Right kidney (tissue), 1 donor: Measurements from ENCODE around the gene ABCC4.
A peak's percentile ranks its signal among the peaks of the same experiment; 100 is the strongest.
"Not testable (repeated sequence)": the region's sequence is repeated elsewhere in the genome, so short reads cannot be mapped to it uniquely, and the experiment has no call there.

Source experiments
- DNase-seq: peaks from one replicate; pipeline ENCODE4 v3.0.0-alpha.2; 2016

The ABCC4 gene

DNA sequence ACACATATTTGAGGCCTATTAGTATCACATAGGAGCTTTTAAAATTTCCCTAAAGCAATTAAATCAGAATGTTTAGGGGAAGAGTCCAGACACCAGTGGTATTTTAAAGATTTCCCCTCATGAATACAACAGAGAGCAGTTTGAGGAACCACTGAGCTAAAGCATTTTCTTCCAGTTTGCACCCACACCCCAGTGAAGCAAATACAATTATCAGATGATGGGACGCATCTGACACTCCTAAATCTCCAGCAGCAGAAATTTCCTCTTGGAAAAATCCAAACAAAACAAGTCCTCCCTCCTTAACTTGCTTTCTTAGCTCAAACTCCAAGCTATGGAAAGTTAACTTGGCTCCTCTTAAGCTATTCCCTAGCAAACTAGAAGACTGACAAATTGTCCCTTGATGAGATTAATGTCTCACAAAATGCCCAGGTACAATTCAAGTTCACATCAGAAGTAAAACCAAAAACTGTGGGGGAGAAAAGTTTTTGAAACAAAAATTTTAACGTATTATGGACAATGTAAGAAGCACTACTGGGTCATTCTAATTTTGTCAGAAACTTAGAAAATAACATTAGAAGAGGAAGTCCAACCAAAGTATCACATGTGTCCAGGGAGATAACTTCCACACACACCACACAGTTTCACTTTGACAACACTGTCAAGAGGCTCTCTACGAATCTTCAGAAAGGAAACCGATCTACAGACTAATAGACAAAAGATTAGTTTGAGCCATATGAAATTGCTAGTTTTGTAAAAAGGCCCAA is 74.1 kb downstream of the ABCC4 start:
- no peak for DNase-seq

DNA sequence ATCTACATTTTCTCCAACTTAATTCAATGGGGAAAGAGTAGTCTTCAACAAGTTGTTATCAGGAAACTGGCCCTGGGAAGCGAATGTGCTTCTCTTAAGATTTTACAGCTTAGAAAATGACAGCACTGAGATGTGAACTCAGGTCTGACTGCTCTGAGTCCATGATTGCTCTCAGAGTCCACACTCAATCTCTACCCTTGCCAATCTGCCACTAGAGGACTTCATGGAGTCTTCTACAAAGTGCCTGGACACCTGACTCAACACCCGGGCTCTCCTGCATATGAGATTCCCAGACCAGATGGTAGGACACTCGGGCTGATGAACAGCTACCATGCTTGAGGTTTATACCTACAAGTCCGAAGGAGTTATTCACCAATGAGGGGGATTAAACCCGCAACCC is 74.8 kb downstream of the ABCC4 start:
- DNase-seq, result no peak

DNA sequence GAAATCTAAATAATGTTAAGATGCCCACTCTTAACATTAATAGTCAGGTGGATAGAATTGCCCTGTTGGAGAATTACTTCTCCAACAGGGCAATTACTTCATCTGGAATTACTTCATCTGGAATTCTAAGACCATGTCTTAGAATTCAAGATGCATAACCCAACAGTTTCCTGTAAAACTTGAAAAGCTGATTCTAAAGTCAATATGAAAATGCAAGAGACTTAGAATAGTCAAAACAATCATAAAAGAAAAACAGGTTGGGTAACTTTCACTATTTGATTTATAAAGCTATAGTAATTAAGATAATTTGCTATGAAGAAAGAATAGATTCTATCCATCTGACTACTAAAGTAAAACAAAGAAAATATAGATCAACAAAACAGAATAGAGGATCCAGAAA is 75.2 kb downstream of the ABCC4 start:
- no peak for DNase-seq

DNA sequence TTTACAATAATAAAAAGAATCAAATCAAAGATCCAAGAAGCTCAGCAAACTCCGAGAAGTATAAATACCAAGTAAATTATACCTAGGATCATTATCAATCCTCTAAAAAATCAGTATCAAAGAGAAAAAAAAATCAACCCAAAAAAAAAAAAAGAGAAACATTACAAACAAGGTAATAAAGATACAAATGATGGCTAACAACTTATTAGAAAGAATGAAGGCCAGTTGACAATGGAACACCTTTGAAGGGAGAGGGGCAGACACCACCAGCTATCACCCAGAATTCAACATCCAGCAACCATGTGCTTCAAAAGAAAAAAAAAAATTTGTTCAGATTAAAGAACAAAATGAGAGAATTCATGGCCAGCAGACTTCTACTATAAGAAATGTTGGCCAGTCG is 77.2 kb downstream of the ABCC4 start:
- no peak for DNase-seq

DNA sequence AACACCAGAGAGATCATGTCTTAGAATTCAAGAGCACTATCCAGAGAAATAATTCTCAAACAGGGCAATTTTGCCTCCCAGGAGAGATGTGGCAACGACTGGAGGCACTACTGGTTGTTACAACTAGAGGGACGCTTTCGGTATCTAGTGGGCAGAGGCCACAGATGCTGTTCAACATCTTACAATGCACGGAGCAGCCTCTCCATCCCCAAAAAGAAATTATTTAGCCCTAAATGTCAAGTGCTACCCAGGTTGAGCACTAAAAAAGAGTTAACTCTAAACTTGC is 78.6 kb downstream of the ABCC4 start:
- no peak for DNase-seq

DNA sequence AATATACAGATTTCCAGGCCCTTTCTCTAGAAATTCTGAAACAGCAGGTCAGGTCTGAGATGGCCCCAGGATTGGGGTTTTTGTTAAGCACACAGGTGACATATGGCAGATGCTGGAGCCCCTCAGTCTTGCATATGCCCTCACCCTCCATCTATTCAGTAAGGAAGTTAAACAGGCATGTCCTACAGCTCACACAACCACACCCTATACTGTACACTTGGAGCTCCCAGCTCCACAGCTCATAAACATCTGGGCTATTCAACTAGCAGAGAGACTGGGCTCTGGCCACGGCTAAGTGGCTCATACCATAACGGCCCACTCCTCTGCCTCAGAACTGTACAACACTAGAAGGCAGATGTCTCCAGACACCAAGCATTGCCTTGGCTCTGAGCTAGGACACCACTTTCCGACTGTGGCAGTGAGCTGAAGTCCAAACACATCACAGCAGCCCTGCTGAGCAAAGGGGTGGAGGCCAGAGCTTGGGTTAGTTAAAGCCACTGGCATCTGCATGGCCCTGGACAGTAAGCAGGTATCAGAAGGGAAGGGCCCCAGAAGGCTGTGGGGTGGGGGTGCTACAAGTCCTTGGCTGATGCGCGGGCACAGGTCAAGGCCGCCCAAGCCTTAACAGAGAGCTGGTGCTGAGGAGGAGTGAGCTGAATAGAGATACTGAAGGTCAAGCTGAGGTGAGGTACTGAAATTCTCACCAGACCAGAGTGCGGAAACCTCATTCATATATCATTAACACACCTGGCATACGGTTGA is 79.1 kb downstream of the ABCC4 start:
- no peak for DNase-seq

DNA sequence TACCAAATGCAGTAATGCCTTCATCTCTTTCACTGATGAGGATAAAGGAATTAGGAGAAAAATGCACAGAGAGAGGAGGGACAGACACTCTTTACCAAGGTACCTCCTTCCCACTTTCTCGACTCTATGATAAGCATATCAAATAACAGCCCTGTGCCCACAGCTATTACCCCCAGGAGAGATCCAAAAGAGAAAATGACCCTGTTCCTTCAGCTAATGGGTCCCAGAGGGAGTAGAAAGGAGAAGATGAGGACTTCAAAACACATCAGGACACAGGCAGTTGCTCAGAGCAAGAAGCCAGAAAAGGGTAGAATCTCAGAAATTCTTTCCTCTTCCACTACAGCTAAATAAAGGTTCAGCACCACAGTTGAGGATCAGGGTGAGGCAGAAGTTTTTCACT is 80.6 kb downstream of the ABCC4 start:
- DNase-seq, result no peak

DNA sequence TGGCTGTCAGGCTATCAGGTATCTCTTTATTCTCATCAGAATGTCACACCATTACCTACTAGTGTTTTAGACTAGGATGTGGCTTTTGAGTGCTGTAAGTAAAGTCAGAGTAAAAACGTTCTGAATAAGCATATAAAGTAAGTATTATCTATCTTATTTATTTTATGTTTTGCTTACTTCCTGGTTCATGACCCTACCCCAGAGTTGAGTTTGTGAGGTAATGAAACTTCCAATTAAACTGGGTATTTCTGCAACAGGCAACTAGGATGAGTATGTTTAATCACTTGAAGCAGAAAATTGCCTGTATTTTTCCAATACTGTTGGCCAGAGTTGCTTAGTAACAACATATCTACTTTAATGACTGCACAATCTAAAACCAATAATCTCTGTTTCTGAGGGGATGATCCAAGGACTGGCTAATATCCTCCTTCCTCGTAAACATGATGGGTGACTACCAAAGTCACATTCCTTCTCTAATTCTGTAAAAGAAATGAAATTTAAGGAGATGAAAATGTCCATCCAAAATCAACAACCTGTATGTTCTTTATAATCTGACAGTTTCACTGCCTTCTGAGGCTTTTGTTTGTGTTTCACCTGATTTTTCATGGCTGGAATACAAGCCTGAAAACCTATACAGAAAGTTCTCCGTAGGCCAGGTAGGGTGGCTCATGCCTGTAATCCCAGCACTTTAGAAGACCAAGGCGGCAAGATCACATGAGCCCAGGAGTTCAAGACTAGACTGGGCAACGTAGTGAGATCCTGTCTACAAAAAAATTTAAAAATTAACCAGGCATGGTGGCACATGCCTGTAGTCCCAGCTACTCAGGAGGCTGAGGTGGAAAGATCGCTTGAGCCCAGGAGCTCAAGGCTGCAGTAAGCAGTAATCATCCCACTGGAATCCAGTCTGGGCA is 83.1 kb downstream of the ABCC4 start:
- no peak for DNase-seq

DNA sequence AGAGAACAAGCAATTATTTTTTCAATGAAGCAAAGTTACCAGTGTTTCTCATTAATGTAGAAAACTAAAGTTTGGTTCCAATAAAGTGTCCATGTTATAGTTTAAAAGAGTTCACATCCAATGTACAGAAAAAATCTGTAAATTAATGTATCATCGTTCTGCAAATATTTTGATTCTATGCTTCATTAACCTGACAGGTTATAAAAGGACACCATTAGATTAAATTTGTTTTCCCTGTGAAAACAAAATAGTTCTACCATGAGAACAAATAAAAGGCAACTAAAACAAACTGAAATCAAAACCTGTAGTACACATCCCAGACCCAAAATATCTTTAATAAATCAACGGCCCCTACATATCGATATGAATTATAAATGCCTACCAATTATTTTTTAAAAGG is 85.1 kb downstream of the ABCC4 start:
- no peak for DNase-seq

DNA sequence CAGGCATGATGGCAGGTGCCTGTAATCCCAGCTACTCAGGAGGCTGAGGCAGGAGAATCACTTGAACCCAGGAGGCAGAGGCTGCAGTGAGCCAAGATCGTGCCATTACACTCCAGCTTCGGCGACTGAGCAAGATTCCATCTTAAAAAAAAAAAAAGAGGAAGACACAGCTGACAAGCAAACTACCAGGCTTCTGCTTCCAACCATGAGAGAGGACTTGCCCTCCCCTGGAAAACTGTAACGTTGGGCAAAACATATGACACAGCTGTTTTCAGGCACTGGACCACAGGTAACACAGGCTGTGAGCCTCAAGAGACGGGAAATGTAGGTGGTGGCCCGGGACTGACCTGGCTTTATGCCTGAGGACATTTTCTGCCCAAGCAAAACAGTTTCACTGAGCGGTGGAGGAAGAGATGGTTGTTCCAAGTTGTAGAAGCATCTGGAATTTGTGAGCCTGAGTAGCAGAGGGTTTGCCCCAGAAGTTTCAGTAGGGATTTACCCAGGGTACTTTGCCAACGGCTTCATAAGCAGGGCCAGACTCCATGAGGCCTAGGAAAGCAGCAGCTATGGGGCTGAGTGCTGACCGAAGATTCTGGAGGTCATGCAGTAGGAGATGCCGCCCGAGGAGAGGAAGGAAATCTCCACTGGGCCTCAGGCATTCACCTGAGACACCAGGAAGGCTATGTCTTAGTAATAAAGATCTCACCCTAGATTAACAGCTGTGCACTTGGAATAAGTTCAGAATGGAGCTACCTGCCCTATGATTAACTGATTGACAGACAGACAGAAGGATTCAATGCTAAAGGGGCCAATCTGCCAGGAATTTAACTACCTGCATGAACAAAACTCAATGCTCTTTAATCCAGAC is 88.0 kb downstream of the ABCC4 start:
- DNase-seq, result no peak

DNA sequence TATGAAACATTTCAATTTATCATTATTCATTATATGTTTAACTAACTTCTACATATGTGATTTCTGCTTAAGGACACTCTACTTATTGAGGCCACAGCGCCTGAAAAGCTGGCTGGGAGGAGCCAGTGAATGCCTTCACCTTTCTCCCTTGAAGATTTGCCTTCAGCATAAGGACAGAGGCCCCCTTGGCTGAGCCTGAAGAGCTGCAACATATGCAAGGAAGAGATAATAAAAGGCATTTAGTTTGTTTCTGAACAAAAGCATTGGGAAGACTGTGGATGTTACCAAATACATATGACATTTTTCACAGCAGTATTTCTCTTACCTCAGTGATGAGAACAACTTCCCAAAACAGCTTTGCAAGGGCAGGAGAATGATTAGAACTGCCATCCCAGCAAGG is 92.1 kb downstream of the ABCC4 start:
- no peak for DNase-seq

DNA sequence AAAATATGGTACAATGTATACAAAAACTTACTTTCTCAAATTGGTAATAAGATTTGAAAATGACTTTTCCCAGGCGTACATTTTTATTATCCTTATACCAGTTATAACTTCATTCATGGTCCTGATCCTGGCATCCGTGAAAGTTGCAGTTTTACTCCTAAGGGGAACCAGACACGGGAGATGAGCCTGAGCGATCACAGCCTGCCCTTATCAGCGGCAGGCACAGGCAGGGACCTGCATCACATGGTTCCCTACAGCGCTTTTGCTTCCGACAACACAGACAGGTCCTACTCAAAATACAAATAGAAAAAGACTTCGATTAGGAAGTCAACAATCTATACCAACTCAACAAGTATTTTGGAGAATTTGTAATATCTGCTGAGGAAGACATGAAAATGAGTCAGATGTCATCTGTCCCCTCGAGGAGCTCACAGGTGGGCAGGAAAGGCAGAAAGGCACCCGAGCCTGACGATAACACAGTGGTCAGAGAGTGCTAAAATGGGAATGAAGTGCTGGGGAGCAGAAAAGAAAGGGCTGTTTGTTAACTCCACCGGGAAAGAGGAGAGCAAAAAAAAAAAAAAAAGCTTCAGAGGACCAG is 93.4 kb downstream of the ABCC4 start:
- DNase-seq, result peak; percentile 33

DNA sequence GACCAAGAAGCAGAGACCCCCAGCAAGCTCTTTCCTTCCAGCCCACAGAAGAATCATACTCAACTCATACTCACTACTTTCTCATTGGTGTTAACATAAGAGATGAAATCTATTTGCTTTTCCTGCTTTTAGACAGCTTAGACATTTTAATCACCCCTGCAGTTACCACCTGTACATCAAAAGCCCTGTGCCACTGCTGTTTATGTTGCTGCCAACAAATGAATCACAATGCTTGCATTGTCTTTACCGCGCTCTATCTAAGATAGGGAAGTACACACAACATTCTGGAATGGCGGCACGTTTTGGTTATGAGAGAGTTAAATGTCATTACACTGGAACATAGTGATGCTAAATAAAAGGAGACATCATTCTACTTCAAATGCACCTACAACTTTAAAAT is 95.1 kb downstream of the ABCC4 start:
- no peak for DNase-seq

DNA sequence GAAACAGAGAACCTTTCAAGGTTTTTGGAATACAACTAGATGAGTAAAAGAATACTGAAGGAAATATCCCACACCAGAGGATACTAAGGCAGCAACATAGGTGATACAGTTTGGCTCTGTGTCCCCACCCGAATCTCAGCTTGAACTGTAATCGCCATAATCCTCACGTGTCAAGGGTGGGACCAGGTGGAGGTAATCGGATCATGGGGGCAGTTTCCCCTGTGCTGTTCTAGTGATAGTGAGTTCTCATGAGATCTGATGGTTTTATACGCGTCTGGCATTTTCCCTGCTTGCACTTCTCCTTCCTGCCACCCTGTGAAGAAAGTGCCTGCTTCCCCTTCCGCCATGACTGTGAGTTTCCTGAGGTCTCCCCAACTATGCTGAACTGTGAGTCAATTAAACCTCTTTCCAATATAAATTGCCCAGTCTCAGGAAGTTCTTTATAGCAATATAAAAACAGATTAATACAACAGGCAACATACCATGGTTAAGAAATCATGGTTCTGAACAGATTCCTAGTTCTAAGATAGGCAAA is 97.0 kb downstream of the ABCC4 start:
- no peak for DNase-seq

DNA sequence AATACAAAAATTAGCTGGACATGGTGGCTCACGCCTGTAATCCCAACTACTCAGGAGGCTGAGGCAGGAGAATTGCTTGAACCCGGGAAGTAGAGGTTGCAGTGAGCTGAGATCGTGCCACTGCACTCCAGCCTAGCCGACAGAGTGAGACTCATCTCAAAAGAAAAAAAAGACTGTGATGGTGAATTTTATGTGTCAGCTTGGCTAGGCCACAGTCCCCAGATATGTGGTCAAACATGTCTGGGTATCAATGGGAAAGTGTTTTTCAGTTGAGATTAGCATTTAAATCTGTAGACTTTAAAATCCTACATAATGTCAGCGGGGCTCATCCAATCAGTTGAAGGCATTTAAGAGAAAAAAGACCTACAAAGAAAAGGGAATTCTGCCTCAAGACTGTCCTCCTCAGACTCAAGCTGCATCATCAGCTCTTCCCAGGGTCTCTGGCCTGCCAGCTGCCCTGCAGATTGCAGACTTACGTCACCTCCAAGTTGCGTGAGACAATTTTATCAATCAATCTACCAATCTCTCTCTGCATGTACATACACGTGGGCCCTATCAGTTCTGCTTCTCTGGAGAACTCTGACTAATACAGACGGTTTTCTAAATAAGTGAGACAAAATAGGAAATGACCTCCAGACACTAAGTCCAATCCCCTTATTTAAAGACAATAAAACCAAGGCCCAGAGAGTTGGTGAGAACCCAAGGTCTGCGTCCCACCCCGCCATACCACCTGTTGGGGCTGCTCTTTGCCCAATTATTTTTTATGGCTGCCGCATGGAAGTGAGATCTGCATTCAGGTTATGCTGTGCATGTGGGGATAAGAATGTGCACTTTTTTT is 99.2 kb downstream of the ABCC4 start:
- no peak for DNase-seq

DNA sequence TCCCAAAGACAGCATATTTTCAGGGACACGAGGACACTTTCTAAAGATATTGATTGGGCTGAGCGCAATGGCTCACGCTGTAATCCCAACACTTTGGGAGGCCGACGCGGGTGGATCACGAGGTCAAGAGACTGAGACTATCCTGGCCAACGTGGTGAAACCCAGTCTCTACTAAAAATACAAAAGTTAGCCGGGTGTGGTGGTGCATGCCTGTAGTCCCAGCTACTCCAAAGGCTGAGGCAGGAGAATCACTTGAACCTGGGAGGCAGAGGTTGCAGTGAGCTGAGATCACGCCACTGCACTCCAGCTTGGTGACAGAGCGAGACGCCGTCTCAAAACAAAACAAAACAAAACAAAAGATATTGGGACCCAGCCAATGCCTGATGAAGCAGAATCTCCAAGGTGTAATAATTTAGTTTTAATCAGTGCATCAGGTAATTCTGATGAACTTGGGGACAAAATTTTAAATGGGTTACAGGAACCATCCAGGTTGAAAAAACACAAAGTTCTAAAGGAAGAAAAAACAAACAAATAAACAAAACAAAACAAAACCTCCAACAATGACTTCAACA is 100.8 kb downstream of the ABCC4 start:
- DNase-seq, result not testable (repeated sequence)

DNA sequence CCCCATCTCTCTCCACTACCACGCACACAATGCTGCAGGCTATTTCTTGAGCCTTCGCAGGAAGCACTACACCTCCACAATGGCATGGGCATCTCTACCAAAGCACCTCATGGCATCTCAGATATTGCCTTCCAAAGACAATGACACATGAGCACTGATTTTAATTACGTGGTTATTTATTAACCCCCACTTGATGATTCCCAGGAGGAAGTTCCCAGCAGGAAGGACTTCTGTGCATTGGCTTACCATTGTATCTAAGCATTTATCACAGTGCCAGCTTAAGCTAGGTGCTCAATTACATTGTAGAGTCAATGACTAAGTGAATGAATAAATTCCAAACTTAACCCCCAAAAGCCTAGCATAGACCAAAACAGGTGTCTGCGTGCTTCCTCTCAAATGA is 101.4 kb downstream of the ABCC4 start:
- no peak for DNase-seq

DNA sequence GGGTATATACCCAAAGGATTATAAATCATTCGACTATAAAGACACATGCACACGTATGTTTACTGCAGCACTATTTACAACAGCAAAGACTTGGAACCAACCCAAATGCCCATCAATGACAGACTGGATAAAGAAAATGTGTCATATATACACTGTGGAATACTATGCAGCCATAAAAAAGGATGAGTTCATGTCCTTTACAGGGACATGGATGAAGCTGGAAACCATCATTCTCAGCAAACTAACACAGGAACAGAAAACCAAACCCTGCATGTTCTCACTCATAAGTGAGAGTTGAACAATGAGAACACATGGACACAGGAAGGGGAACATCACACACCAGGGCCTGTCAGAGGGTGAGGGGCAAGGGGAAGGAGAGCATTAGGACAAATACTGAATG is 102.6 kb downstream of the ABCC4 start:
- DNase-seq, result not testable (repeated sequence)

DNA sequence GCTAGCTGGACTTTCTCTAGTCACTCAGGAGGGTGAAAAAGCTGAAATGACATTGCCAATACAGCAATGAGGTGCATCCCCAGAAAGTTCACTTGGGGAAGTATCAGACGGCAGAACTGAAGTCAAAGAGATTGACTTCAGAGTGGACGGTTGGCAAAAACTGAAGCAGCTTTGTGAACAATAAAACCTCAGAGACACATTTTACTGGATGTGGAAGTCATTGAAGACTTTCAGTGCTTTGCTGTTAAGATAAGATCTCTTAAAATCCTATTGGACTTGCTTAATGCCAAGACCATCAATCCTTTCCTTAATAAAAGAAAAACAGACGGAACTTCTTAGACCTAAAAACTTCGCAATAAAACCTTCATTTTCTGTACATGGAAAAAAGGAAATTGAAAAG is 103.7 kb downstream of the ABCC4 start:
- DNase-seq, result no peak

DNA sequence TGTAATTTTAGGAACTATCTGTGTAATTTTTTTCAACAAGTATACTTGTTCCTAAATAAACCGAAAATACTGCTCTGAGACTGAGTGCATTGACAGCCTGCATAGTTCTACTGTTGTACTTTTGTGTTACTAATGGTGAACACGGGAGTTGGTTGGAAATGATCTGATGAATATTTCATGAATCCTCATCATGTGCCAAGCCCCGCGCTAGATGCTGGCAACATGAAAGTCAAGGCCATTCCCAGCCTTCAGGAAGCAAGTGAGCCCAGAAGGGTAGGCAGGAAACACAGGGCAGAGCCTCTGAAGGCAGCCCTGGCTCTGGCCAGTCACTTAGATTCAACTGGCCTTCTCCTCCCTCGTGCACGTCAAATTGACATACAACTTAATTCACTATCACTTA is 106.1 kb downstream of the ABCC4 start:
- no peak for DNase-seq
